AG04450 (cell line): ENCODE data around the gene FRMD4A. TPM values are rescaled to one million over a fixed set of nuclear protein-coding genes. Genes with fewer than 3 reads are reported as not detected.
"Not testable (repeated sequence)": the region's sequence is repeated elsewhere in the genome, so short reads cannot be mapped to it uniquely, and the experiment has no call there.

Experiments
- CTCF ChIA-PET: fragments of 300-600, 350-600 bp; formaldehyde crosslinking; extraction: SDS; loops from one replicate; lab custom pipeline; 2022; ENCODE audit warnings: antibody characterized with exemption, inconsistent platforms; lab: Charles Lee
- POLR2A ChIA-PET: fragments of 350-600 bp; formaldehyde crosslinking; extraction: SDS; loops from one replicate; lab custom pipeline; 2021; ENCODE audit warnings: antibody characterized with exemption, inconsistent platforms; lab: Yijun Ruan, JAX
- DNase-seq: peaks from one replicate; pipeline ENCODE4 v3.0.0-alpha.2; 2011; ENCODE audit warnings: low read depth, low spot score
- H3K27ac ChIP-seq: one replicate; pipeline ENCODE4 v1.5.1; 2012; ENCODE audit warnings: low read depth, low read length, control low read depth
- H3K27me3 ChIP-seq: one replicate; pipeline ENCODE4 v1.6.0; 2012; ENCODE audit warnings: low read length; ENCODE audit not compliant: control insufficient read depth, insufficient read depth
- H3K4me3 ChIP-seq: 2 replicates; pipeline ENCODE4 v1.5.1; 2011; ENCODE audit warnings: mild to moderate bottlenecking, low read depth, low read length, control low read depth
- H3K9me3 ChIP-seq: 2 replicates; pipeline ENCODE4 v1.5.1; 2012; ENCODE audit warnings: low read length; ENCODE audit not compliant: control insufficient read depth, insufficient read depth
- CTCF ChIP-seq: IDR thresholded peaks from 2 replicates; pipeline ENCODE4 v1.5.1; 2011; ENCODE audit warnings: low read depth, low read length, control low read depth, inconsistent platforms
- polyA plus RNA-seq: library from polyadenylated mRNA; depleted of rRNA; stranded (reverse); fragments of >200 nt; gene quantifications from 2 replicates; pipeline ENCODE4 v1.2.3, GENCODE V29; 2011

FRMD4A gene
- polyA plus RNA-seq, 1 experiment, result 45.7 TPM

GRCh38 chr10:13956826-13957225 lies 373.9 kb downstream of the FRMD4A start:
- CTCF ChIA-PET, result interaction anchor here (1.0 kb wide), 1 partner anchor 168 kb away, joined by 4 read pairs; no protein-coding TSS in a partner anchor
- no peak overlapping the region for H3K4me3 ChIP-seq
- POLR2A ChIA-PET, result interaction anchor here (0.6 kb wide), 1 partner anchor 53 kb away, joined by 3 read pairs; no protein-coding TSS in a partner anchor
- TF ChIP-seq CTCF, result peak; percentile 70
- H3K27ac ChIP-seq, result peak overlapping the region; percentile 62
- H3K9me3 ChIP-seq, result peaks cover 4% of the 10 kb centered on the region; the same call in 1 of the 2 replicates
- DNase-seq, result peak; percentile 58
- no peaks in the 10 kb centered on the region for H3K27me3 ChIP-seq

- POLR2A ChIA-PET, result no interaction called here
- H3K9me3 ChIP-seq, result peaks cover 4% of the 10 kb centered on the region; the same call in 1 of the 2 replicates
- H3K27ac ChIP-seq, result no peak overlapping the region
- no peak overlapping the region for H3K4me3 ChIP-seq
- DNase-seq, result no peak
- CTCF ChIA-PET, result no interaction called here
- no peak for TF ChIP-seq CTCF
- H3K27me3 ChIP-seq, result no peaks in the 10 kb centered on the region
Measured at GRCh38 chr10:13955409-13956068, 375.2 kb downstream of the FRMD4A start.

DNA sequence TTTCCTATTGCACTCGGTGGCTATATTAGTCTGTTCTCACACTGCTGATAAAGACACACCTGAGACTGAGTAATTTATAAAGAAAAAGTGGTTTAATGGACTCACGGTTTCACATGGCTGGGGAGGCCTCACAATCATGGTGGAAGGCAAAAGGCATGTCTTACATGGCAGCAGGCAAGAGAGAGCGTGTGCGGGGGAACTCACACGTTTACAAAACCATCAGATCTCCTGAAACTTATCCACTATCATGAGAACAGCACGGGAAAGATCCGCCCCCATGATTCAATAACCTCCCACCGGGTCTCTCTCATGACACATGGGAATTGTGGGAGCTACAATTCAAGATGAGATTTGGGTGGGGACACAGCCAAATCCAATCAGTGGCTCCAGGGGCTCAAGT lies 376.5 kb downstream of the FRMD4A start:
- POLR2A ChIA-PET, result interaction anchor here (0.6 kb wide), 1 partner anchor 20 kb away, joined by 5 read pairs; no protein-coding TSS in a partner anchor

GRCh38 chr10:13953371-13953770 lies 377.4 kb downstream of the FRMD4A start:
- H3K9me3 ChIP-seq, result peaks cover 4% of the 10 kb centered on the region; the same call in 1 of the 2 replicates
- no peak overlapping the region for H3K4me3 ChIP-seq
- TF ChIP-seq CTCF, result no peak
- no peak for DNase-seq
- ChIA-PET POLR2A (no interaction called here), CTCF (no interaction called here)
- no peak overlapping the region for H3K27ac ChIP-seq
- H3K27me3 ChIP-seq, result no peaks in the 10 kb centered on the region

More for the DNA sequence above, 376.5 kb downstream of the FRMD4A start:
- H3K9me3 ChIP-seq, CTCF ChIA-PET, DNase-seq, H3K4me3 ChIP-seq, H3K27me3 ChIP-seq, H3K27ac ChIP-seq: not testable (repeated sequence)

GRCh38 chr10:13950543-13950939 lies 380.2 kb downstream of the FRMD4A start:
- CTCF ChIA-PET, result no interaction called here
- no peak overlapping the region for H3K4me3 ChIP-seq
- no peak for DNase-seq
- POLR2A ChIA-PET, result interaction anchor here (0.5 kb wide), 1 partner anchor 72 kb away, joined by 8 read pairs; no protein-coding TSS in a partner anchor
- TF ChIP-seq CTCF, result no peak
- no peaks in the 10 kb centered on the region for H3K27me3 ChIP-seq
- H3K9me3 ChIP-seq, result peaks cover 4% of the 10 kb centered on the region; the same call in 1 of the 2 replicates
- peak overlapping the region; percentile 25 for H3K27ac ChIP-seq
